GM11168 (cell line): ENCODE results near the gene ARID3B.

ENCODE experiments used
- in situ Hi-C: fragments of 300-500 bp; cut with MboI; formaldehyde crosslinking; loops from one replicate; pipeline ENCODE4 v1.12.0; 2022; ENCODE audit warnings: low sequenced_read_pairs; ENCODE audit not compliant: unreplicated experiment

The ARID3B gene

DNA sequence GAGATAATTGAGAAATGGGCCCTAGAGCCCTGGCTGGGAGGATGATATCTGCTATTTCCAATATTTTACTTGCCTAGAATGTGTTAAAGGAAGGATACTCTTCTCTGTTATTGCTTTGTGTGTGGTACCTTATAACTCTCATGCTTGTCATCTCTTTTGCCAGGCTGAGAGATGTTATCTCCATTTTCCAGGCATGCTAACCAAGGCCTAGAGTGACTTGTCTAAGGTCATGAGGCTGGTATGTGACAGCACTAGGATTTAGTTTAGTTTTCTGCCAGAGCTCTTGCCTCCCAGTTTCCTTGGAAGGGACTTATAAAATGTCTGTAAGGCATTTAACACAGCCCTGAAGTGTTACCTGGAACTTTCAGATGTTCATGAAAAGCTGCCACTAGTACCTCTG, 76.0 kb downstream of the ARID3B start:
- in situ Hi-C loops, result no loop called here

GRCh38 chr15:74618841-74619596, 78.0 kb downstream of the ARID3B start:
- in situ Hi-C loops, result no loop called here

- in situ Hi-C loops, result loop anchor here (10.0 kb wide), 1 partner anchor 245 kb away; no protein-coding TSS in a partner anchor
These were observed 79.1 kb downstream of the ARID3B start for GRCh38 chr15:74619916-74620635.

DNA sequence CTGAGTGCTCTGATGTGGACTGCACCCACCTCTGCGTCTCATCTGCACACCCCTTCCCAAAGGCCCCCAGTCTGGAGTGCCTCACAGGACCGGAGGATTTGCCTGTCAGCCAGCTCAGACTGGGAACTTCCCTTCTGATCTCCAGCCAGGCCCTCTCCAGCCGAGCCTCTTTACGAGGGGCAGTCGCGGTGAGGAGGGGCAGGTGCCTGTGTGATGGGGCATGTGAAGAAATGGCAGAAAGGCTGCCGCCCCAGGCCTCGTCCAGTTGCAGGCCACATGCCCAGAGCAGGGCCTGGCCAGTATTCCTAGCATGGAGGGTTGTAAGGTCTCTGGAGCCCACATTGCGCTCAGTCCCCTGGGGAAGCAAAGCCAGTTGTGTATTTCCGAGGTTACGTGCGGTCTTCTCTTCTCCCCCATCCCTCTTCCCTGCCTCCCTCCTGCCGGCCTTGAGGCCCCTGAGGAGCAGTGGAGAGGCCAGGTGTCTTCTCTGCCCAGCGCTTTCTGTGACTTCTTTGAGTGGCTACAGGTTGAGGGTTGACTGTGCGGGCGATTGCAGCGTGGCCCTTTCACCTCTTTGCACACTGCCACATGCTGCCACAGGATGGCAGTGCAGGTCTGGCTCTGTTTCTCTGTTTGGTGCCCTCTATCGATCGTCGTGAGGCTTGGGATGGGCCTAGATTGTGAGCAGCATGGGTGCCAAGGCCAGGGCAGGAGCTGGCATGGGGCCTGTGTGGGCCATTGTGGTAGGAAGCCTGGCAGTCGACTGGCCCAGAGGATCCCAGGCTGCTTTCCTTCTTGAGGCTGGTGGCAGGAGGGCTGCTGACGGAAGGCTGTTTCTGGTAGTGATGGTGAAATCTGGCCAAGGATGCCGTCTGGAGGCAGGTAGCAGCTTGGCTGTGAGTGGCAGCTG, 79.9 kb downstream of the ARID3B start:
- in situ Hi-C loops, result loop anchor here (10.0 kb wide), 1 partner anchor 246 kb away; no protein-coding TSS in a partner anchor

DNA sequence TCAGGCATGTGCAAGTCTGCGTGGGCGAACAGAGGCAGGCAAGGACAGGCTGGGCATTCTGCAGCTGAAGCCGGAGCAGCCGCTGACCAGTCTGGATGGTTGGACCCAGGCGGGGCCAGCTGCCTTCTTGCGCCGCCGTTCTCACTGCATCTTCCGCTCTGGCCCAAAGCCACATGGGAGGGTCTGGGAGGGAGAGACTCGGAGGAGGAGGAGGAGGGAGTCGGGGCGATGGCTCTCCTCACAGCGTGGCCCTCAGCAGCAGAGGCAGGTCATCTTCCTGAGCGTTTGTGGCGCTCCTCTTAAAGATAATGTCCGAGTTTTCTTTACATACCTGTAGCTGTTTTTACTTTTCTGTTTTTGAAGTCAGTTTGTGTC, 80.5 kb downstream of the ARID3B start:
- in situ Hi-C loops, result loop anchor here (10.0 kb wide), 1 partner anchor 247 kb away; no protein-coding TSS in a partner anchor

DNA sequence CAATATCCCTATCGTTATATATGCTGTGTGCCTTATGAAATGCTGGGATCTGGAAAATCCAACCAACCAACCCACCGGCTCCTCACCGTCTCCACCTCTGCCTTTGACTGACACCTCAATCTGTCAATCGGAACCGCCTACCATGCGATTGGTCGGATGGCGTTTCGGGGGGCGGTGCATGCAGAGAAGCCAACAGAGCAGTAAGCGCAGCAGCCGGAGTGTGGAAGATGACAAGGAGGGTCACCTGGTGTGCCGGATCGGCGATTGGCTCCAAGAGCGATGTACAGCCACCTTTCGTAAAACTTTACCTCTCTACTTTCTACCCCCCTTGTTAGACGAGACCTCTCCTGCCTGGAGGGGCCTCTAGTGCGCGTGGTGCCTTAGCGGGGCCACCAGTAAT, 80.9 kb downstream of the ARID3B start:
- in situ Hi-C loops, result loop anchor here (10.0 kb wide), 1 partner anchor 247 kb away; no protein-coding TSS in a partner anchor

GRCh38 chr15:74622758-74623157, 81.7 kb downstream of the ARID3B start:
- in situ Hi-C loops, result loop anchor here (10.0 kb wide), 1 partner anchor 248 kb away; no protein-coding TSS in a partner anchor

DNA sequence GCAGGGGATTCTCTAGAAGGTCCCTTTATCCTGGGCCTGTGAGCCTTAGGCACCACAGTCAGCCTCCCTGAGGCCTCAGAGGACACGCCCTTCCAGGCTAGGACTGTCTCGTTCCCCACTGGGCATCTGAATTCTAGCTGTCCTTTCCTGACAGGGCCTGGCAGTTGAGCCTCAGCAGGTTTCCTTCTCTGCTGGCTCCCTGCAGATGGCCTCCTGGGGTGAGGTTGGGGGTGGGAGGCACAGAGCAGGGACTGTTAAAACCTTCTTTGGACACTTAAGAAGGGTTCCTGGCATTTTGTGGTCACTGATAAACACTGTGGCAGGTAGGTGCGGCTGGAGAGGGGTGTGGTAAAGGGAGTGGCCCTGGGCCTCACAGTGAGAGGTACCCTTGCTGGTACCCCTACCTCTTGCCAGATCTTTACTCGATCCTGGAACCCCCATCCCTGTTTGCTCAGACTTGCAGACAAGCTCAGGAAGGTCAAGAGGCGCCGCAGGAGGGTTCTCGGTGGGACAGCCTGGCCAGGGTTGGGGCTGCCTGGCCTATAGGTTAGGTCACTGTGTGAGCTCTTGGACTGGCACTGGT, 83.1 kb downstream of the ARID3B start:
- in situ Hi-C loops, result loop anchor here (10.0 kb wide), 1 partner anchor 249 kb away; no protein-coding TSS in a partner anchor

GRCh38 chr15:74625693-74626092, 84.7 kb downstream of the ARID3B start:
- in situ Hi-C loops, result loop anchor here (10.0 kb wide), 1 partner anchor 251 kb away; no protein-coding TSS in a partner anchor

DNA sequence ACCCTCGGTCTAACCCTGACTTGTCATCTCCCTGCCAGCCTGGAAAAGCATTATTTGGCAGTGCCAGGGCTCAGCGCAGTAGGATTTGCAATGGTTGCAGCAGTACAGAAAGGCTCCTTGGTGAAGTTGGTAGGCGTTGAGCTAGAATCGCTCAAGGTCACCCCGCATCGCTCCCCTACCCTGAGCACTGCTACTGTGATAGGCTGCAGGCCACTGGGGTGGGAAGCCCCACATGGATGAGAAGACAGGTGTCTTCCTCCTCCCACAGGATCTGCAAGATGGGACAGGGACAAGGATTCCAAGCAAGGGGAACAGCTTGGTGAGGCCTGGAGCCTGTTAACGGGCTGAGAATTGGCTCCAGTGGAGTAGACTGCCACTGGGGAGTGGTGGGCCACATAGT, 85.3 kb downstream of the ARID3B start:
- in situ Hi-C loops, result loop anchor here (10.0 kb wide), 1 partner anchor 252 kb away; no protein-coding TSS in a partner anchor

DNA sequence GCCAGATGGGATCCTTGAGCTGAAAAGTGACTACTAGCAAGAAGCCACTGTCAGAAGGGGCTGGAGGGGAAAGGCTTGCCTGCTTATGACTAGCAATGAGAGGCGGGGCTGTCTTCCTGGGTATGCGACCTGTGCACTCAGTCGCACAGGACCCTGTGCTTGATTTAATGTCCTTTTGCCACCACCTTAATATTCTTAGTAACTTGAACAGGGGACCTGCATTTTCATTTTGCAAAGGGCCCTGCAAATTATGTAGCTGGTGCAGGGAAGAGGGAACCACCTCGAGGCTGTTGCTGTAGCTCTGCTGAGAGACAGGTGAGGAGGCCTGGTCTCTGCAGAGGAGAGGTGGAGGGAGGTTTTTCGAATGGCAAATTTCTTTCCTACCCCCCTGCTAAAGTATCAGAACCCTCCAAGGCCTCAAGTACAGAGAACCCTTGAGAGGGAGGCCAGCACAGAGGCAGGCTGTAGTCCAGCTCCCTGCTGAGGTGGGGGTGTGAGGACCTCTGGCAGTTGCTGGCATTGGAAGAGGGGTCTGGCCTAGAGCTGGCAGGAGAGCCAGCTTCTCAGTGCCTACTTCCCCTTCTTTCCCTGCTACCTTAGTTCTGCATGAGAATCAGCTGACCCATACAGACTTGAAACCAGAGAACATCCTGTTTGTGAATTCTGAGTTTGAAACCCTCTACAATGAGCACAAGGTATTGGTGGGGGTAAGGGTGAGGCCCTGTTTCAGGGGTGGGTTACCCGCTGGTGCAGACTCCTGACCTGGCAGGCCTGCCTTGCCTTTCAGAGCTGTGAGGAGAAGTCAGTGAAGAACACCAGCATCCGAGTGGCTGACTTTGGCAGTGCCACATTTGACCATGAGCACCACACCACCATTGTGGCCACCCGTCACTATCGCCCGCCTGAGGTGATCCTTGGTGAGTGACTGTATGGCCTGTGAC, 86.0 kb downstream of the ARID3B start:
- in situ Hi-C loops, result loop anchor here (10.0 kb wide), 1 partner anchor 252 kb away; no protein-coding TSS in a partner anchor

GRCh38 chr15:74627766-74628165, 86.7 kb downstream of the ARID3B start:
- in situ Hi-C loops, result loop anchor here (10.0 kb wide), 1 partner anchor 253 kb away; no protein-coding TSS in a partner anchor

DNA sequence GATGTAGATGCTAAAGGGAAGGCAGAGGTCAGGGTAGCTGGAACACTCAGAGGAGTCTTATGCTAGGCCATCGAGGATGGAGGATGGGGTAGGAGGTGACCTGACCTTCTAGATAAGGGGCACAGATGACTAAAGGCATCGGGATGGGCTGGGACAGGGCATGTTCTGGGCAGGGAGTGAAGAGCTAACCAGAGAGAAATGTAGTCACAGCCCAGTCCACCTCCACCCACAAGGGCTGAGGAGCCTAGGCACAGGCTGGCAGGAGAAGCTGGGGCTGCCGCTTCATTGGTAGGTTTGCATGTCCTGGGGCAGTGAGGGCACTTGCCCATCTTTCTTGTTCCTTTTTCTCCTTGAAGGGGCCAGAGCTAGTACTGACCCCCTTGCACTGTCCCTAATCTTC, 87.2 kb downstream of the ARID3B start:
- in situ Hi-C loops, result loop anchor here (10.0 kb wide), 1 partner anchor 253 kb away; no protein-coding TSS in a partner anchor

GRCh38 chr15:74628949-74629348, 87.9 kb downstream of the ARID3B start:
- in situ Hi-C loops, result loop anchor here (10.0 kb wide), 1 partner anchor 254 kb away; no protein-coding TSS in a partner anchor

DNA sequence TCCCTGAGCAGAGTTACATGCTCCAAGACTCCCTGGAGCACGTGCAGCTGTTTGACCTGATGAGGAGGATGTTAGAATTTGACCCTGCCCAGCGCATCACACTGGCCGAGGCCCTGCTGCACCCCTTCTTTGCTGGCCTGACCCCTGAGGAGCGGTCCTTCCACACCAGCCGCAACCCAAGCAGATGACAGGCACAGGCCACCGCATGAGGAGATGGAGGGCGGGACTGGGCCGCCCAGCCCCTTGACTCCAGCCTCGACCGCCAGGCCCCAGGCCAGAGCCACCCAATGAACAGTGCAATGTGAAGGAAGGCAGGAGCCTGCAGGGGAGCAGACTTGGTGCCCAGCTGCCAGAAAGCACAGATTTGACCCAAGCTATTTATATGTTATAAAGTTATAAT, 88.7 kb downstream of the ARID3B start:
- in situ Hi-C loops, result loop anchor here (10.0 kb wide), 1 partner anchor 255 kb away; no protein-coding TSS in a partner anchor

- in situ Hi-C loops, result no loop called here
These were observed 89.5 kb downstream of the ARID3B start for GRCh38 chr15:74630284-74631086.

GRCh38 chr15:74631087-74631385, 90.0 kb downstream of the ARID3B start:
- in situ Hi-C loops, result no loop called here

GRCh38 chr15:74631408-74631807, 90.4 kb downstream of the ARID3B start:
- in situ Hi-C loops, result no loop called here
